Esophagus squamous epithelium (tissue), 5 donors: ENCODE measurements around the gene GPR149. TPM values are rescaled to one million over a fixed set of nuclear protein-coding genes. Genes with fewer than 3 reads are reported as not detected.

ENCODE experiments used
- DNase-seq: peaks from one replicate; lab custom pipeline; 2025; lab: John Stamatoyannopoulos, UW
- H3K27ac ChIP-seq, 4 donors: fragments of 200-600 bp; sonication (generic); one replicate each; pipeline ENCODE4 v1.5.1; 2016 to 2019; ENCODE audit warnings: mild to moderate bottlenecking in 1 of 4
- H3K27me3 ChIP-seq, 4 donors: fragments of 200-600 bp; sonication (generic); 1 replicate in 3 of 4; 2 replicates in 1 of 4; pipeline versions ENCODE4 v1.5.1 to v1.6.0; 2017 to 2021; ENCODE audit warnings: antibody characterized with exemption in 1 of 4
- H3K36me3 ChIP-seq, 3 donors: fragments of 200-600 bp; sonication (generic); one replicate each; pipeline ENCODE4 v1.5.1; 2016 to 2019
- H3K4me1 ChIP-seq, 3 donors: fragments of 200-600 bp; sonication (generic); one replicate each; pipeline ENCODE4 v1.5.1; 2017 to 2019
- H3K4me3 ChIP-seq, 4 donors: fragments of 200-600 bp; sonication (generic); 1 replicate in 3 of 4; 2 replicates in 1 of 4; pipeline ENCODE4 v1.5.1; 2016 to 2019; ENCODE audit warnings: mild to moderate bottlenecking in 2 of 4, moderate library complexity in 1 of 4
- H3K9me3 ChIP-seq, 3 donors: fragments of 200-600 bp; sonication (generic); one replicate each; pipeline ENCODE4 v1.5.1; 2016 to 2019
- CTCF ChIP-seq, 6 experiments: fragments of 450-650 bp in 4 of 6; fragments of 200-600 bp in 2 of 6; sonication (generic) in 2 of 6; IDR thresholded peaks; one replicate each; pipeline ENCODE4 v1.5.1; 2016 to 2019; ENCODE audit warnings: antibody characterized with exemption in 6 of 6, mild to moderate bottlenecking in 4 of 6, moderate library complexity in 4 of 6
- POLR2A ChIP-seq, 4 donors: fragments of 450-650 bp; IDR thresholded peaks; one replicate each; pipeline ENCODE4 v1.6.1; 2017; ENCODE audit warnings: antibody characterized with exemption in 4 of 4, mild to moderate bottlenecking in 4 of 4, moderate library complexity in 3 of 4
- WGBS, 2 donors: methylation state at CpG; one replicate each; pipeline ENCODE4 v1.1.5; 2018; 5-methylcytosine and 5-hydroxymethylcytosine counted together
- intact Hi-C: fragments of 100-400 bp; cut with DNase I; formaldehyde crosslinking; loops from one replicate; pipeline ENCODE4 v1.15.0; 2022
- total RNA-seq, 4 donors: library from RNA; depleted of rRNA; stranded (reverse); fragments of >200 nt; gene quantifications; one replicate each; pipeline ENCODE4 v1.1.0, GENCODE V29; 2016
- donor health status: DM: yes; HTN: yes; CAD: no.

GPR149 gene
- total RNA-seq, 4 donors from 2014 or later: not detected

- peaks cover 0 to 50% (median 33%) of the 10 kb centered on the region in 3 donors for H3K4me1 ChIP-seq
- H3K4me3 ChIP-seq: peak within 1 kb of the TSS; percentile 60 to 95 (median 84)
- no peaks in the 10 kb centered on the region for H3K27me3 ChIP-seq
- intact Hi-C loops: no loop called here
- TF ChIP-seq CTCF (IDR thresholded peaks at IDR 0.05): peak in 1 of 6 experiments; percentile 20
- TF ChIP-seq POLR2A (IDR thresholded peaks at IDR 0.05): peak in 2 of 4 donors; percentile 62 to 69
- whole genome bisulfite sequencing, 2 donors: 0 to 1% methylated on average over 30 to 36 of the region's 45 CpGs
- DNase-seq: peak; percentile 55
- H3K27ac ChIP-seq: peak within 1 kb of the TSS; percentile 87 to 96 (median 94)
- no peaks in the 10 kb centered on the region for H3K36me3 ChIP-seq
- H3K9me3 ChIP-seq: no peaks in the 10 kb centered on the region
Observed at GRCh38 chr3:154323891-154324738, 105.9 kb downstream of the GPR149 start, which contains the start of gene DHX36. DHX36 (minus strand) TSS chr3:154324487; CDS start chr3:154324416, 71 bp downstream.

DNA sequence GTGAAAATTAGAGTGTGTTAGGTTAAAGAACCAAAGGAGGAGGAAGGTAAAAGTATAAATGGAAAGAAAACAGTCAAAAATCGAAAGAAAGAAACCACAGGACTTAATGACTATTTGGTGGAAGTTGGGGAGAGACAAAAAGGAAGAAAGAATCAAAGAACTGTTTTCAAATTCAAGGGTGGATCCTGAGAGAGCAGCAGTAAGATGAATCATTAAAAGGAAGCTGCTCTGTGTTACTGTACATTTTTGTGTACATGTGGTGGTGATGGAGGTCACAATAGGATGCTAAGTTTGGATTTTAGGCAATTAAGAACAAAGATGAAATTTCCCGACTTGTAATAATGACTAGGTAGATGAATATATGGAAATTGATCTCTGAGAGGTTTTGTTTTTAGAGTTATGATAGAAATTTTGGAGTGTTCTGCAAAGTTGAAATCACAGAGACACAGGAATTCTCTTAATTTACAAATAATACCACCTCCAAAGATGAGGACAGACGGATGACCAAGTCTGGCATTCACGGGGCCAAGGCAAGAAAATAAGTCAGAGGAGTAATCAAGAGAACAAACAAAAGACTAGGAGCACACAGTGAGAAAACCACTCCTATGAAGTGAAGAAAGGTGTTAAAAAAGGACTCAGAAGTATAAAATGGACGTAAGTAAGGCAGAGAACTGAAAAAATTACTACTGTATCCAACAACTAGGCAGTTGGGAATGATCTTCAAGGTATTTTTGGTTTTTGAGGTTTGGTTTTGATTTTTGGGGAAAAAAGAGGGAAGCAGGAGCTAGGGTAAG, 112.8 kb downstream of the GPR149 start:
- Histone ChIP-seq H3K4me3 (no peak overlapping the region), H3K4me1 (peaks cover 0 to 54% (median 24%) of the 10 kb centered on the region in 3 donors), H3K27ac (no peak overlapping the region), H3K36me3 (peaks cover 3 to 41% (median 19%) of the 10 kb centered on the region in 3 donors), H3K27me3 (no peaks in the 10 kb centered on the region), H3K9me3 (no peaks in the 10 kb centered on the region)
- no peak for TF ChIP-seq POLR2A (IDR thresholded peaks at IDR 0.05)
- no peak for TF ChIP-seq CTCF (IDR thresholded peaks at IDR 0.05)
- DNase-seq: no peak
- intact Hi-C loops: no loop called here
- WGBS, 2 donors: 71 to 74% methylated on average over 5 of the region's 5 CpGs

DNA sequence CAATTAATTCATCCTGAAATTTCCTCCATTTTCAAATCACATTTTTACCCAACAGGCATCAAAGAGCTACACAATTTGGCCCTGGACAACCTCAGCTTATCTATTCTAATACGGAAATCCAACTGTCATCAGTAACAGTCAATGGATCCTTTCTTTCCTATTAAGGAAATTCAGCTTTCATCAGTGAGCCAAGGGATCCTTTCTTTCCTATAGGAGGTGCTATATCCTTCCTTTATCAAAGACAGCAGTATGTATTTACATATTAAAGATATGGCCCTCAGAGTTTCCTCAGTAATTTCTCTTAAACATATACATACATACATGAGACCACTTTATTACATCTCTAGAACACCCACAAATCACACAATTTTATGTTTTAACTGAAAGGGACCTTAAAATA, 115.8 kb downstream of the GPR149 start:
- WGBS, 2 donors: 83 to 100% methylated on average over 1 of the region's 1 CpG
- H3K9me3 ChIP-seq: no peaks in the 10 kb centered on the region
- H3K36me3 ChIP-seq: peaks cover 3 to 69% (median 19%) of the 10 kb centered on the region in 3 donors
- intact Hi-C loops: no loop called here
- no peaks in the 10 kb centered on the region for H3K27me3 ChIP-seq
- DNase-seq: no peak
- TF ChIP-seq CTCF (IDR thresholded peaks at IDR 0.05): no peak
- TF ChIP-seq POLR2A (IDR thresholded peaks at IDR 0.05): no peak
- H3K27ac ChIP-seq: no peak overlapping the region
- peaks cover 0 to 25% (median 0%) of the 10 kb centered on the region in 3 donors for H3K4me1 ChIP-seq
- no peak overlapping the region for H3K4me3 ChIP-seq

DNA sequence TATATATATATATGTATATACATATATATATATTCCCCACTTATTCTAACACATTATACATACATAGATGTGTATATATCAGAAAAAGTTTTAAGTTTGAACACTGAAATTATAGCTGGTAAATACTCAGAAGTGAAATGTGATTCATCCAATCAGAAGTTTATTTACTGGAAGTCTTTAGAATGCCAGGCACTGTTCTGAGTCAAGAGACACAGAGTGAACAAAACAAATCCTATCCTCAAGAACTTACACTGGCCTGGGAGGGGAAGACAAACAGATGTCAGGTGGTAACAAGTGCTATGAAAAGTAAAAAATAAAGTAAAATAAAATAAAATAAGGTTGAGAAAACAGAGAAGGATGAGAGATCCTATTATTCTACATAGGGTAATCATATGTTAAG, 119.2 kb downstream of the GPR149 start:
- Histone ChIP-seq H3K9me3 (no peaks in the 10 kb centered on the region), H3K4me3 (no peak overlapping the region), H3K27ac (no peak overlapping the region), H3K4me1 (no peaks in the 10 kb centered on the region), H3K36me3 (peaks cover 3 to 95% (median 20%) of the 10 kb centered on the region in 3 donors), H3K27me3 (no peaks in the 10 kb centered on the region)
- no peak for DNase-seq
- intact Hi-C loops: no loop called here
- TF ChIP-seq POLR2A (IDR thresholded peaks at IDR 0.05): no peak
- no peak for TF ChIP-seq CTCF (IDR thresholded peaks at IDR 0.05)

- Histone ChIP-seq H3K27me3 (no peaks in the 10 kb centered on the region), H3K27ac (no peak overlapping the region), H3K36me3 (peaks cover 12 to 96% (median 15%) of the 10 kb centered on the region in 3 donors), H3K9me3 (no peaks in the 10 kb centered on the region), H3K4me1 (no peaks in the 10 kb centered on the region), H3K4me3 (no peak overlapping the region)
- TF ChIP-seq CTCF (IDR thresholded peaks at IDR 0.05) (no peak), POLR2A (IDR thresholded peaks at IDR 0.05) (no peak)
- intact Hi-C loops: no loop called here
- DNase-seq: no peak
Observed at GRCh38 chr3:154307363-154307762, 122.6 kb downstream of the GPR149 start.
